ENCODE results near the gene NCBP3.
"Not testable (repeated sequence)": the region's sequence is repeated elsewhere in the genome, so short reads cannot be mapped to it uniquely, and the experiment has no call there.

Gene NCBP3

DNA sequence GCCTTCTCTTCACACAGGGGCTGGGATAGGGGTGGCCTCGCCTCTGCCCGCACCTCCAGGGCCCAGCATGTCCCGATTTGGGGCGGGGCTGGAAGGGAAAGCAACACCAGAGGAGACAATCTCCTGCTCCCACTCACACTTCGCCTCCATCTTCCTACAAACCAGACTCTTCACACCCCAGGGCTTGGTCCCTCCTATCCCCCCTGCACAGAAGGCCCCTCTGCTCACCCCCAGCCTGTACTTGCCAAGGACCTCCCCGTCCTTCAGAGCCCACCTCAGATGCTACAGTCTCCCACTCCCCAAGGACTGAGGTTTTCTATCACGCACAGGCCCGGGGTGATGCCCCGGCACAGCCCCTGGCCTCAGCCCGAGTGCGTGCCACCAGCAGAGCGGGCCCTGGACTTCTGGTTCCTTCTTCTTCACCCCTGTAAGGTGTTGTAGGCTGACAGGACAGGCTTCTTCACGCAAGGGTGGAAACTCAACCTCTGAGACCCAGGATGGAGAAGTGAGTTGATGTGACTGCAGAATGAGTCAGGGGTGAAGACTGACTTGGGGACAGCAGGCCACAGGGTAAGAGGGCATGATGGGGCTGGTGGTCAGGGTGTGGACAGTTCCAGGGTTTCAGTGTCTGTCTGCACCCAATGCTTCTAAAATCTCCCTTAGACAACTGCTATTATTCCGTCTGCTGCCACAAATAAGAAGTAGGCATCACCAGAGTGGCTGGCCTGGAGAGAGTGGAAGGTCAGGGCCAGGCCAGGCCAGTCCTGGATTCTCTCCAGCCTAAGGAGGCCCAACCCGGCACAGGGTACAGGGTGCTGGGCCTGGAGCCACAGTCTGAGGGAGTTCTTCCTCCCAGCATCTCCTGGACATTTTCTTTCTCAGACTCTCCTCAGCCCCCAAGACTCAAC, 47.5 kb downstream of the NCBP3 start:
- Histone ChIP-seq H3K4me3 (no peak overlapping the region), H3K27ac (peak overlapping the region in 4 of 21 experiments; percentile 25 to 43 (median 32))

DNA sequence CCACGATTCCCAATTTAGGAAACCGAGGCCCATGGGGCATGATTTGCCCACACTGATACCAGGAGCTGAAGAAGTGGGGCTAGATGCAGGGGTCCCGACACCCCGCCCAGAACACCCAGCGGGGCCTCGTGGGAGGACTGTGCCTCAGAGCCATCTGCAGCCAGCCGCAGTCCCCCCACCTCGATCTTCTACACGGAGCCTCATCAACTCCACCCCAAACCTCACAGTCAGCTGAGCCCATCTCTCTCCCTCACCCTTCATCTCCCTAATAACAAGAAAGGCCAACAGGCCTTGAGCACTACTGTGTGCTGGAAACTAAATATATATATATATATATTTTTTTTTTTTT, 49.2 kb downstream of the NCBP3 start:
- Histone ChIP-seq H3K27ac (peak overlapping the region in 4 of 21 experiments; percentile 35 to 74 (median 45)), H3K4me3 (no peak overlapping the region)

DNA sequence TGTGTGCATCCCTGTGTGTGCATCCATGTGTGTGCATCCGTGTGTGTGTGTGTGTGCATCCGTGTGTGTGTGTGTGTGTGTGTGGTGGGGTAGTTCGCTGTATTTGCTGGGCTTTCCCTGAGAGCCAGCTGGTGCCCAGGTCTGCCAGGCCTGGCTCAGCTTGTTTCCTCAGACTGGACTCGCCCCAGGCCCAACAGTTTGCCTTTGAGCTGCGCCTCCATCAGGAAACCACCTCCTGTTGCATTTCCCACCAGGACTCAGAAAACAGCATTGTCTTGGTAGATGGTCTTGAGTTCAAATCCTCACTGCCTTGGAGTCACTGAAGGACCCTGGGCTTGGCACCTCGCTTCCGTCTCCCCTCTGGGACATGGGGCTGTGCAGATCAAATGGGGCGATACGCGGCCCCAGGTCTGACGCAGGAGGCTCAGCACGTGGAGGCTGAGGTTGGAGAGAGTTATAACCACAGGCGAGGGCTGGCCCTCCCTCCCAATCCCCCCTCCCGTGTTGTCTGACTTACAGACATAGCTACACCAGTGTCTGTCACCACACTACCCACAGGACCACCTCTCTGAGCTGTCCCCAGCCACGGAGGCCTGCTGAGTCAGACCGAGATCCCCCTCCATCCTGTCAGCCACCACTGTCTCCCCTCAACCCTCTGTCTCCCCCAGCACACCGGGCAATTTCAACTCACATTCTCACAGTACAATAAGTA, 49.8 kb downstream of the NCBP3 start:
- peak overlapping the region in 4 of 21 experiments; percentile 35 to 79 (median 45) for H3K27ac ChIP-seq

DNA sequence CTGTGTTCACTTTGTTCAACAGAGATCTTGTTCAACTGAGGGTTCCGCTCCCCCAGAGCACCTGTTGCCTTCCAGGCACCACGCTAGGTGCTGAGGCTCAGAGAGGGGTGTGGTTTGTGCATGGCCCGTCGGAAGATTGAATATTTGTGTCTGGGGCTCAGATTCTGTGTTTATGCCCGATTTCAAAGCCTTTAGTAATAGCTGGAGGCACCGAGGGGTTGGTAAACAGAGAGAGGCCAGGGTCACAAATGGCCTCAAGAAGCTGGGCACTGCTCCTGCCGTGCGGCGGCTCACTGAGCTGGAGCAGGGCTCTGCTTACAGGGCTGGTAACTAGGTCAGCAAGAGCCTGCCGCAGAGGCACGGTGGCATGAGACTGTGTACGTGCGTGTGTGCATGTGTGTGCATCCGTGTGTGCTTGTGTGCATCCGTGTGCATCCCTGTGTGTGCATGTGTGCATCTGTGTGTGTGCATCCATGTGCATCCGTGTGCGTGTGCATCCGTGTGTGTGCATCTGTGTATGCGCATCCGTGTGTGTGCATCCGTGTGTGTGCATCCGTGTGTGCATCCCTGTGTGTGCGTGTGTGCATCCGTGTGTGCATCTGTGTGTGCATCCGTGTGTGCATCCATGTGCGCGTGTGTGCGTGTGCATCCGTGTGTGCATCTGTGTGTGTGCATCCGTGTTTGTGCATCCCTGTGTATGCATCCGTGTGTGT, 50.5 kb downstream of the NCBP3 start:
- Histone ChIP-seq H3K27ac (peak overlapping the region in 7 of 21 experiments; percentile 21 to 82 (median 43)), H3K4me3 (no peak overlapping the region)

More for the DNA sequence above, 49.8 kb downstream of the NCBP3 start:
- no peak overlapping the region for H3K4me3 ChIP-seq

DNA sequence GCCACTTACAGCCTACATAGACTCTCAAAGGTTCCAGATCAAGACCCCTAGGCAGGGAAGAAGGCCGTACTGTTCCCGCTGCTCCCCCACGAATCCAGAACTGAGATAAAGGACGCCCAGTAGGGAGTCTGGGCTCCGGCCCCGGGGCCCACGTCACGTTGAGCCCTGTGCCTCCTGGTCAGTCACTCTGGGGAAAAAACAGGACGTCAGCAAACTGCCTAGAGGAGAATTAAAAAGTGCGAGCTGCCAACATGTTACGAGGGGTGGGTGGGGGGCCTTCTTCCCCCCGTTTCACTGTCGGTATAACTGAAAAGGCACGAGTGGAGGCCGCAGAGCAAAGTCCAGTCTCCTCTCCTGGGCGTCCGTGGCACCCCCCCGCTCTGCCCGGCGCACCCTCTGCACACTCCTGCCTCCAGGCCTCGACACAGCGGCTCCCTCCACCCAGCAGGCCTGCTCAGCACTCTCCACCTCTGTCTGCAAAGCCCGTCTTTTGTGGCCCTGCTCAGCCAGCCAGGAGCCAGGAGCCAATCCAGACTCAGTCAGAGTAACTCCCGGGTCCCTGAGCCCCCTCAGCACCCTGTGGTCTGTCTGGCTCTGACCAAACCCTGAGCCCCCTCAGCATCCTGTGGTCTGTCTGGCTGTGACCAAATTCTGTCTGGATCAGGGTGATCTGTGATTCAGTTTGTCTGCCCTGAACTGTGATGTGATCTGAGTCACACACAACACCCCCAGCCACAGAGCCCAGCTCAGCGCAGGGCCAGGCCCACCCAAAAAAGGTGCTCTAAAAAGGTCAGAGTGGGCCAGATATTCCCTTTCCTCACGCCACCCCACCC, 51.3 kb downstream of the NCBP3 start:
- H3K4me3 ChIP-seq, result no peak overlapping the region

DNA sequence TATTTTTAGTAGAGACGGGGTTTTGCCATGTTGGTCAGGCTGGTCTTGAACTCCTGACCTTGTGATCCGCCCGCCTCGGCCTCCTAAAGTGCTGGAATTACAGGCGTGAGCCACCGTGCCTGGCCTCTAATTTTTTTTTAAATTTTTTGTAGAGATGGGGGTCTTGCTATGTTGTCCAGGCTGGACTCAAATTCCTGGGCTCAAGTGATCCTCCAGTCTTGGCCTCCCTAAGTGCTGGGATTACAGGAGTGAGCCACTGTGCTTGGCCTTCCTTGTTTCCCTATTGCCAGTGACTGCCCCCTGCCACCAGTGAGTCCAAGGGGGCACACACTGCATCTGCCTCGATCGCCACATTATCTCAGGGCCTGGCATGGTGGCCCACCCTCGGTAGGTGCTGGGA, 51.9 kb downstream of the NCBP3 start:
- H3K4me3 ChIP-seq, result not testable (repeated sequence)
- H3K27ac ChIP-seq, result peak overlapping the region in 5 of 21 experiments; percentile 21 to 82 (median 40)

More for the DNA sequence above, 51.3 kb downstream of the NCBP3 start:
- peak overlapping the region in 8 of 21 experiments; percentile 21 to 82 (median 42) for H3K27ac ChIP-seq

DNA sequence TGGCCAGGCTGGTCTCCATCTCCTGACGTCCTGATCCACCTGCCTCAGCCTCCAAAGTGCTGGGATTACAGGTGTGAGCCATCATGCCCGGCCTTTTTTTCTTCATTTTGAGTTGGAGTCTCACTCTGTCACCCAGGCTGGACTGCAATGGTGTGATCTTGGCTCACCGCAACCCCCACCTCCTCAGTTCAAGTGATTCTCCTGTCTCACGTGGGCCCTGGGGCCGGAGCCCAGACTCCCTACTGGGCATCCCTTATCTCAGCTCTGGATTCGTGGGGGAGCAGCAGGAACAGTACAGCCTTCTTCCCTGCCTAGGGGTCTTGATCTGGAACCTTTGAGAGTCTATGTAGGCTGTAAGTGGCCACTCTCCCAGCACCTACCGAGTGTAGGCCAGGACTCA, 52.8 kb downstream of the NCBP3 start:
- H3K27ac ChIP-seq, result peak overlapping the region in 2 of 21 experiments; percentile 16 to 35
- H3K4me3 ChIP-seq, result not testable (repeated sequence)

DNA sequence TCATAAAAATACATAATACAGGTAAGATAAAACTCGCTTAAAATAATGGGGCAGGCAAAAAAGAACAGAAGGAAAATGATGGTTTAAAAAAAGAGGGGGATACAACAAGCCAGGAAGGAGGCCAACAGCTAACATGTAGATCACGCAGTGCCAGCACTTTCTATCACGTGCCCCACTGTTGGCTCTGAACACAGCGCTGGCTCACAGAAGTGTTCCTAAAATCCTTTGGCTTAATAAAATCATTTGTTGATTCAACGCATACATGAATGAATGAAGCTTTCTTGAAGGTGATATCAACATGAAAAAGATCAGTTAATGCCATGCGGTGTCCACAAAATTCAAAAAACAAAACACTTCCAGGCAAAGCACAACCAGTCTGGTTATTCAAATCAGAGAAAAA, 53.6 kb downstream of the NCBP3 start:
- H3K27ac ChIP-seq, result peak overlapping the region in 3 of 21 experiments; percentile 16 to 59 (median 17)
- H3K4me3 ChIP-seq, result no peak overlapping the region

DNA sequence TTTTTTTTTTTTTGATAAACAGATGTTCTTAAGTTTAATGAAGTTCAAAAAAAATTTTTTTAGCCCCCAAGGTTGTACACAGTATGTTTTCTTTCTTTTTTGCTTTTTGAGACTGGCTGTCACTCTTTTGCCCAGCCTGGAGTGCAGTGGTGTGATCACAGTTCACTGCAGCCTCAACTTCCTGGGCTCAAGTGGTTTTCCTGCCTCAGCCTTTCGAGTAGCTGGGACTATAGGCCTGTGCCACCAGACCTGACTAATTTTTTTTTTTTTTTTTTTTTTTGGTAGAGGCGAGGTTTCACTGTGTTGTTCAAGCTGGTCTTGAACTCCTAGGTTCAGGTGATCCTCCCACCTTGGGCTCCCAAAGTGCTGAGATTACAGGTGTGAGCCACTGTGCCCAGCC, 57.8 kb downstream of the NCBP3 start:
- H3K4me3 ChIP-seq, result no peak overlapping the region
- no peak overlapping the region for H3K27ac ChIP-seq

DNA sequence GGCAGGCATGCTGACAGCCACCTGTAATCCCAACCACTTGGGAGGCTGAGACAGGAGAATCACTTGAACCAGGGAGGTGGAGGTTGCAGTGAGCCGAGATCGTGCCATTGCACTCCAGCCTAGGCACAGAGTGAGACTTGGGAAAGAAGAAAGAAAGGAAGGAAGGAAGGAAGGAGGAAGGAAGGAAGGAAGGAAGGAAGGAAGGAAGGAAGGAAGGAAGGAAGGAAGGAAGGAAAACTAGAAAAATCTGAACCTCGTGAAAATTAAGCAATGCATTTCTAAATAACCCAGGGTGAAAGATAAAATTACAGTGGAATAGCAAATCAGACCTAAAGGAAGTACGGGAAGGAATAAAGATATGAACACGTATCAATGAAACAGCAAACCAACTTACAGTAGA, 60.7 kb downstream of the NCBP3 start:
- not testable (repeated sequence) for H3K27ac ChIP-seq, H3K4me3 ChIP-seq

DNA sequence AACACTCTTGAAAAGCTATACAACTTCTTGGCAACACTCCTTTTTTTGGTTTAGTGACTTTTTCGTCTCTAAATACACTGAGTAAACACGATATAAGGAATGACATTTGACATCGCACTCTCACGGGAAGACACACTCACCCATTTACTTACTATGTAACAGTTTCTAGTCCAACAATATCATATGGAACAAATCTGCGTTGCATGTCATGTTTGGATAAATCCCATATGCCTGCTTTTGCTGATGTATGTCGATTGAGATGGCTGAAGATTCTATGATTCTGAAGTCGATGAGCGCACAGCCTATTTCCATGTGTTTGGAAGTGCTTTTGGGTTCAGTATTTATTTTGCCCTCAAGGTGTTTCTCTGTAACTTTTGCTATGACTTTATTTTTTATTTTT, 63.3 kb downstream of the NCBP3 start:
- no peak overlapping the region for H3K27ac ChIP-seq
- H3K4me3 ChIP-seq, result no peak overlapping the region

DNA sequence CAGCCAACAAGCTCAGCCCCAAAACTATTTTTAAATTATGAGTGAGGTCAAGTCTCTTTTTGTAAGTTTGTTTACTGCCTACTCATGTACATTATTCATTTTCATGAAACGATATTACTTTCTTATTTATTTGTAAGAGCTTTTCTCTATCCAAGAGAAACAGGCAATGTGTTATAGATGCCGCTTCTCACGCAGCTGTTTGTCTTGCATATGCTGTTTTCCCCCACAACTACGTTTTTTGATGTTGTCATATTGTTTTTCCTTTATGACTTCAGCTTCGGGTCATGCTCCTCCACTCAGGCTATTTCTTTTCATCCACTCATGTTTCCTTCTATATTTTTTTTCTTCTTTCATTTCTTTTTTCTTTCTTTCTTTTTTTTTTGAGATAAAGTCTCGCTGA, 65.1 kb downstream of the NCBP3 start:
- no peak overlapping the region for H3K4me3 ChIP-seq
- H3K27ac ChIP-seq, result no peak overlapping the region

DNA sequence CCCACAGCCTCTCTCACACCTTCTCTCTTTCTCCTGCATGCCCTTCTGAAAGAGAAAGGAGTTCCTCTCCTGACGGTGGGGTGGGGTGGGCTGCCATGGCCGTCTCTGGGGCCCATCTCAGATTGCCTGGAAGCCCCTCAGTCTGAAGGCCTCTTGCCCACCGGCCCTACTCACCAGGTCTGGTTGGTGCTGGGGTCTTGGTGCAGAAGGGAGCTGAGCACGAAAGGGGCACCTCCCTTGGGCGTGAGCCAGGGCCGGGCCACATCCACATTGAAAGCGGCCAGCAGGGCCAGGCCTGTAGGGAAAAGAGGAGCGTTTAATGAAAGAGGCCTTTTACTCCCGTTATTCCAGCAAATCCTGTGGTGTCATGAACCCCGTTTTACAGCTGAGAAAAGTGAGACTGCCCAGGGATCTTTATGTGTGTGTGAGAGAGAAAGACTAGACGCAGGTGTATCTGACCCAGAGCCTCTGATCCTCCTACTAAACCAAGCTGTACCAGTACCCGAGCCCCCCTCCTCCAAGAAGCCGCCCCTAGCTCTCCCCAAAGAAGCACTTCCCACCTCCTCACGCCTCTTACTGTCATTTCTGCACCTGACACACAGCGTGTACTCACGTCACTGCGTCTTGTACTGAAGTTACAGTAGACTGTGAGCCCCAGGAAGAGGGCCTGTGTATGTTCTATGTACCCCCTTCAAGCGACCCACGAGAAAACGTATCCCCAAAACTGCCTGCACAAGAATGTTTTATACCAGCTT, 68.5 kb downstream of the NCBP3 start:
- no peak overlapping the region for H3K4me3 ChIP-seq
- H3K27ac ChIP-seq, result no peak overlapping the region

DNA sequence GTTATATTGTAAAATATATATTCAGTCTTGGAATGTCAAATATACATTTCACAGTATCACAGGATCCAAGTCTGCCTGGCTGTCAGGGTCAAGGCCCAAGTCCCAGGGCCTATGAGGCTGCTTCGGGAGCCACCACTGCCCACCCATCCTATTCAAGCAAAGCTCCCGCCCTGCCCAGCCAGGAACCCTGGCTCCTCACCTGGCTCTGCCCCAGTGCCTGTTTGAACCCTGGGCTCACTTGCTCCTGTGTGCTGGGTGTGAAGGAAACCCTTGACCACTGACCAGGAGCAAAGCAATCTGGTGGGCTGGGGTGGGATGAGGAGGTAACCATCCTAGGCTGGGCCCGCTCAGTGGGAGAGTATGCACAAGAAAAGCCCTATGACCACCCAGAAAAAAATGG, 72.1 kb downstream of the NCBP3 start:
- Histone ChIP-seq H3K27ac (no peak overlapping the region), H3K4me3 (no peak overlapping the region)

DNA sequence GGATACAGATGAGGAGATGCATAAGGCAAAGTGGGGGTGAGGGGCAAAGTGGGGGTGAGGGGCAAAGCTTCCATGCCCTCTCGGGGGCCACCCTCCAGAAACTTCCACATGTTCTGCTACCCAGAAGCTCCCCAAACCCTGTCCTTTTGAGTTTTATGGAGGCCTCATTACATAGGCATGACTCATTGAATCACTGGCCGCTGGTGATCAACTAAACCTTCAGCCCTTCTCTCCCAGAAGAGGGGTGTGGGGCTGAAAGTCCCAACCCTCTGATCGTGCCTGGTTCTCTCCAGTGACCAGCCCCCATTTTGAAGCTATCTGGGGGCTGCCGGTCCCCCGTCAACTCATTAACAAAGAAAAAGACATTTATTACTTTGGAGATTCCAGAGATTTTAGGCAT, 72.5 kb downstream of the NCBP3 start:
- Histone ChIP-seq H3K27ac (no peak overlapping the region), H3K4me3 (no peak overlapping the region)

DNA sequence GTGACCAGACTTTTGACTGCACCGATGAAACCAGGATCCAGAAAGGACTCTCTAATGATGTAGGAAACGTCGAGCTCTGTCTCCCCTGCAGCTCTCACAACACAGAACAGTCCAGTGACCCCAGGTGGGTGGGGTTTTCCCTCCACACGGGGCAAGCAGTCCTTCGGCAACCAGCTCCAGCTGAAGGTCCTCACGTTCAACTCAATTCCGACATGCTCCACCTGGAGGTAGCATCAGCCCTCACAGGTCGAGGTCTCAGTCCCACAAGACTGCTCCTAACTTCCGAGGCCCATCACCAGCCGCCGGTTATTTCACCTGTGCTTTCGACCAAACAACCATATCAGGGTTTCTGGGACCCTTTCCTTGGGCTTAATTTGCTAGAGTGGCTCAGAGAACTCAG, 73.3 kb downstream of the NCBP3 start:
- H3K27ac ChIP-seq, result no peak overlapping the region
- no peak overlapping the region for H3K4me3 ChIP-seq

DNA sequence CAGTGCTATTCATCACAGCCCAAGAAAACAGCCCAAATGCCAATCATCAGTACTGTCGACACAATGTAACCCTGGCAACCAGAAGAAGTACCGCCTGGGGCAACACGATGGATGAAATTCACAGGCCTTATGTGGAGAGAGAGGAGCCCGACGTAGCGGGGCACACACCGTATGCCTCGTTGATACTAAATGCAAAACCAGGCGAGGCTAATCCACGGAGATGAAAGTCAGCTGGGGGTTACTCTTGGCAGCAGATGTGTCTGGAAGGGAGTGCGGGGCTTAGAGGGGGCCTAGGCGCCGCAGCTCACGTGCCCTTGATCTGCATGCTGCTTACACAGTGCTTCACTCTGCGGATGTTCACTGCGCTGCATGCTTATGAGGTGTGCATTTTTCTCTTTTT, 74.9 kb downstream of the NCBP3 start:
- H3K4me3 ChIP-seq, result no peak overlapping the region
- H3K27ac ChIP-seq, result peak overlapping the region in 3 of 21 experiments; percentile 30 to 78 (median 57)

DNA sequence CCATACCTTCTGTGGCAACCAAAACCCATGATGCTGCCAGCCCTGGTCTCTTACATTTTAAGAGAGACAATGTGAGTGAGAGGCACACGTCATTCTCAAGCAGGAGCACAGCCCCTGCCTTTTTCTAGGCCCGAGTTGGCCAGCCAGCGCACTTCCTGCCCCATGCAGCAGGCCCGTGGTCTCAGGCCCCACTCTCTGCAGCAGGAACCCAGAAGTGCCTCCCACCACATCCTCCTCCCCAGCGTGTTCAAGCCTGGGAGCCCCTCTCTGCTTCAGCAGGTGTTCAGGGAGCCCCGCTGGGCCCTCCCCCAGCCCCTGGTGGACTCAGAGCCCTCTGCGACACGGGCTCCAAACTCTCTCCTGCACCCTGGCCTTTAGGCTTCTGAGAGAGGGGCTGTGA, 75.6 kb downstream of the NCBP3 start:
- Histone ChIP-seq H3K4me3 (no peak overlapping the region), H3K27ac (peak overlapping the region in 6 of 21 experiments; percentile 19 to 78 (median 37))

DNA sequence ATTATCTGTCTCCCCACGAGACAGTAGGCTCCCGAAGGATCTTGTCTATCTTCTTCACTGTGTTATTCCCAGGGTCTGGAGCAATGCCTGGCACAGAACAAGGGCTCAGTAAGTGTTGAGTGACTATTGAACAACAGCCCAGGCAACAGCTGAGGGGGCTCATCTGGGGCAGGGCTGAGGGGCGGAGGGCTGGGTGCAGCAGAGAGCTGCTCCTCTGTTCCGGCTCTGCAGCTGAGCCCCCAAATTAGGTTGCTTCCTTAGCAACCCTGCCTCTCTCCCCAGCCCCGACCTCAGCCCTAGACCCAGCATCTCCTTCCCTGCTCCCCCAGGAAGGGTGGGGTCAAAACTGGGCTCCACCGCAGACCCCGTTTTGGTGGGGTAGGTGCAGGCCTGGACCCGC, 77.3 kb downstream of the NCBP3 start:
- Histone ChIP-seq H3K27ac (no peak overlapping the region), H3K4me3 (no peak overlapping the region)
